Chondrocyte (in vitro differentiated cells): ENCODE measurements around the gene SET. TPM values are rescaled to one million over a fixed set of nuclear protein-coding genes. Genes with fewer than 3 reads are reported as not detected.
"Not testable (repeated sequence)": the region's sequence is repeated elsewhere in the genome, so short reads cannot be mapped to it uniquely, and the experiment has no call there.

Experiments
- DNase-seq: peaks from one replicate; pipeline ENCODE4 v3.0.0; 2021; ENCODE audit warnings: mixed read lengths, low spot score
- H3K27ac Mint-ChIP-seq: one replicate; pipeline ENCODE4 v1.8.0; 2021; ENCODE audit warnings: mild to moderate bottlenecking, moderate library complexity, mixed read lengths; ENCODE audit not compliant: unreplicated experiment
- H3K27me3 Mint-ChIP-seq: 2 replicates; pipeline ENCODE4 v1.8.0; 2021; ENCODE audit warnings: low read depth, mixed read lengths
- H3K36me3 Mint-ChIP-seq: 2 replicates; pipeline ENCODE4 v1.8.0; 2021; ENCODE audit warnings: low read depth, mixed read lengths
- H3K4me1 Mint-ChIP-seq: 2 replicates; pipeline ENCODE4 v1.8.0; 2021; ENCODE audit warnings: low read depth, mild to moderate bottlenecking, mixed read lengths
- H3K4me3 Mint-ChIP-seq: one replicate; pipeline ENCODE4 v1.8.0; 2021; ENCODE audit warnings: mild to moderate bottlenecking, moderate library complexity, mixed read lengths; ENCODE audit not compliant: unreplicated experiment
- H3K9me3 Mint-ChIP-seq: 2 replicates; pipeline ENCODE4 v1.8.0; 2021; ENCODE audit warnings: low read depth, mixed read lengths
- CTCF ChIP-seq: fragments of 200-600 bp; sonication (generic); IDR thresholded peaks from 2 replicates; pipeline ENCODE4 v1.5.0; 2021; ENCODE audit warnings: antibody characterized with exemption, mild to moderate bottlenecking, moderate library complexity
- long read RNA-seq: library from polyadenylated mRNA; stranded (forward); transcript quantifications from one replicate; pipeline ENCODE4 v2.0.0, GENCODE V29; 2021
- total RNA-seq: library from RNA; stranded (reverse); gene quantifications from 3 replicates; pipeline ENCODE4 v1.2.1, GENCODE V29; 2021

SET gene
- 235 to 266 TPM (median 255 TPM) in 3 replicates for total RNA-seq
- long read RNA-seq, transcript SET-201 (8 exons, 2,915 nt), result major isoform, 33 of 49 reads
- long read RNA-seq, partial matches to known transcripts, result 1 of 49 reads
- long read RNA-seq, other reads (novel, unspliced or antisense), result 11 of 49 reads

GRCh38 chr9:128688501-128689292 lies at the start of gene SET:
TSS of gene SET (plus strand) at chr9:128689222. CDS start at chr9:128689583, 361 bp downstream.
- Mint-ChIP-seq H3K4me1 (peaks cover 37% of the 10 kb centered on the region), H3K4me3 (peak within 1 kb of the TSS; percentile 72), H3K27me3 (no peaks in the 10 kb centered on the region), H3K9me3 (no peaks in the 10 kb centered on the region), H3K27ac (peak within 1 kb of the TSS; percentile 79), H3K36me3 (peaks cover 14% of the 10 kb centered on the region)
- no peak for TF ChIP-seq CTCF
- peak; percentile 94 for DNase-seq

GRCh38 chr9:128640603-128641002 lies 48.4 kb upstream of the SET start:
- H3K9me3 Mint-ChIP-seq, result no peaks in the 10 kb centered on the region
- H3K27ac Mint-ChIP-seq, result no peak overlapping the region
- peaks cover 28% of the 10 kb centered on the region for H3K4me1 Mint-ChIP-seq

GRCh38 chr9:128642675-128643245 lies 46.3 kb upstream of the SET start:
- no peak overlapping the region for H3K27ac Mint-ChIP-seq
- H3K36me3 Mint-ChIP-seq, result no peaks in the 10 kb centered on the region
- H3K4me1 Mint-ChIP-seq, result peaks cover 12% of the 10 kb centered on the region
- H3K27me3 Mint-ChIP-seq, result no peaks in the 10 kb centered on the region
- no peaks in the 10 kb centered on the region for H3K9me3 Mint-ChIP-seq
- DNase-seq, result no peak
- no peak for TF ChIP-seq CTCF
- H3K4me3 Mint-ChIP-seq, result no peak overlapping the region

More at GRCh38 chr9:128640603-128641002, 48.4 kb upstream of the SET start:
- Mint-ChIP-seq H3K4me3 (no peak overlapping the region), H3K36me3 (no peaks in the 10 kb centered on the region), H3K27me3 (no peaks in the 10 kb centered on the region)
- DNase-seq, result no peak
- no peak for TF ChIP-seq CTCF

- DNase-seq, result no peak
- H3K4me1 Mint-ChIP-seq, result peaks cover 12% of the 10 kb centered on the region
- no peaks in the 10 kb centered on the region for H3K36me3 Mint-ChIP-seq
- no peak overlapping the region for H3K27ac Mint-ChIP-seq
- no peak overlapping the region for H3K4me3 Mint-ChIP-seq
- H3K27me3 Mint-ChIP-seq, result no peaks in the 10 kb centered on the region
- no peak for TF ChIP-seq CTCF
- H3K9me3 Mint-ChIP-seq, result no peaks in the 10 kb centered on the region
Observed at GRCh38 chr9:128643519-128644300, 45.3 kb upstream of the SET start.

GRCh38 chr9:128648206-128648605 lies 40.8 kb upstream of the SET start:
- peaks cover 13% of the 10 kb centered on the region for H3K4me1 Mint-ChIP-seq
- not testable (repeated sequence) for H3K27ac Mint-ChIP-seq, DNase-seq, H3K27me3 Mint-ChIP-seq, H3K4me3 Mint-ChIP-seq, H3K9me3 Mint-ChIP-seq, H3K36me3 Mint-ChIP-seq
- peak; percentile 68 for TF ChIP-seq CTCF
